PC-9 (cell line): ENCODE data around the gene ABCC3.

Experiments used
- EZH2 ChIP-seq: fragments of 200-600 bp; sonication (generic); IDR thresholded peaks from 2 replicates; pipeline ENCODE4 v1.8.0; 2017; ENCODE audit warnings: antibody characterized with exemption, low read depth
- TF ChIP-seq, protein P1 (sequence below): fragments of 200-600 bp; sonication (generic); conservative IDR thresholded peaks from 2 replicates; pipeline ENCODE4 v1.6.1; 2017; ENCODE audit warnings: mixed run types, antibody characterized with exemption, mild to moderate bottlenecking, moderate library complexity

DNA sequence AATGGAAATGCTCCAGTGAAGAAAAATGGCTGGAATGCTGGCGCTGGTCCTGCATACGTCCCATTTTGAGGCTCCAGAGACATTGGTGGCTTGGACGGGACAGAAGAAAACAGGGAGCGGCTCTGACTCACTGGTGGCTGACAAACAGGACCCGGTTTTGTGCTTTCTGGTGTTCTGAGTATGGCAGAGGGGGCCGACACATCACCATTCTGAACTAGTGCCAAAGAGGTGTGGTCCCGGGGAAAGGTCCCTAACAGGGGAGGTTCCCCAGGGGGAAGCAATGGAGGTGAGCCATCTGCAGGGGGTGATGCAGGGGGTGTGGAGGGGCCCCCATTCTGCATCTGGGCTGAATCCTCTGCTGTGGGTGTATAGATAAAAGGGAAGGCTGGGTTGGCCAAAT is 64.7 kb downstream of the ABCC3 start:
- TF ChIP-seq EZH2, result no peak
- TF ChIP-seq, protein P1, sequence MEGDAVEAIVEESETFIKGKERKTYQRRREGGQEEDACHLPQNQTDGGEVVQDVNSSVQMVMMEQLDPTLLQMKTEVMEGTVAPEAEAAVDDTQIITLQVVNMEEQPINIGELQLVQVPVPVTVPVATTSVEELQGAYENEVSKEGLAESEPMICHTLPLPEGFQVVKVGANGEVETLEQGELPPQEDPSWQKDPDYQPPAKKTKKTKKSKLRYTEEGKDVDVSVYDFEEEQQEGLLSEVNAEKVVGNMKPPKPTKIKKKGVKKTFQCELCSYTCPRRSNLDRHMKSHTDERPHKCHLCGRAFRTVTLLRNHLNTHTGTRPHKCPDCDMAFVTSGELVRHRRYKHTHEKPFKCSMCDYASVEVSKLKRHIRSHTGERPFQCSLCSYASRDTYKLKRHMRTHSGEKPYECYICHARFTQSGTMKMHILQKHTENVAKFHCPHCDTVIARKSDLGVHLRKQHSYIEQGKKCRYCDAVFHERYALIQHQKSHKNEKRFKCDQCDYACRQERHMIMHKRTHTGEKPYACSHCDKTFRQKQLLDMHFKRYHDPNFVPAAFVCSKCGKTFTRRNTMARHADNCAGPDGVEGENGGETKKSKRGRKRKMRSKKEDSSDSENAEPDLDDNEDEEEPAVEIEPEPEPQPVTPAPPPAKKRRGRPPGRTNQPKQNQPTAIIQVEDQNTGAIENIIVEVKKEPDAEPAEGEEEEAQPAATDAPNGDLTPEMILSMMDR, result no peak
